ENCODE measurements around the gene RGL2.

GRCh38 chr6:33315793-33316602 lies 17.3 kb upstream of the RGL2 start:
- TF ChIP-seq CTCF (IDR thresholded peaks at IDR 0.05) = no peak
- no peak for TF ChIP-seq POLR2A (IDR thresholded peaks at IDR 0.05)
- TF ChIP-seq POLR2AphosphoS5 (IDR thresholded peaks at IDR 0.05) = no peak
- no peak for TF ChIP-seq EP300 (IDR thresholded peaks at IDR 0.05)

All from gastroesophageal sphincter (tissue), 3 donors.